Measurements from ENCODE around the gene RPL32. TPM values are rescaled to one million over a fixed set of nuclear protein-coding genes. Genes with fewer than 3 reads are reported as not detected.
A peak's percentile ranks its signal among the peaks of the same experiment; 100 is the strongest.

Gene RPL32
- total RNA-seq, 3 donors from 2014 or later (not counting 1 experiment from before 2014, with no cell fraction given): 1,034 to 1,328 (median 1,277) TPM

GRCh38 chr3:12839156-12839946 is 2.0 kb downstream of the RPL32 start:
- Histone ChIP-seq H3K4me1 (ENCODE audit: control insufficient read depth, insufficient read depth, low read length) (peaks cover 27% of the 10 kb centered on the region), H3K4me3 (ENCODE audit: low read length) (no peak overlapping the region), H3K36me3 (ENCODE audit: control insufficient read depth, insufficient read depth, low read length) (peaks cover 50% of the 10 kb centered on the region), H3K27me3 (ENCODE audit: control insufficient read depth, insufficient read depth, low read length) (no peaks in the 10 kb centered on the region), H3K9me3 (ENCODE audit: control insufficient read depth, insufficient read depth, low read length) (no peaks in the 10 kb centered on the region), H3K27ac (ENCODE audit: low read length) (no peak overlapping the region)
- H3K36me3 Mint-ChIP-seq: peaks cover 21% of the 10 kb centered on the region
- H3K27me3 Mint-ChIP-seq (ENCODE audit: low read depth in 2 of 2): no peaks in the 10 kb centered on the region
- DNase-seq: peak in 1 of 2 donors; percentile 23
- no peak for TF ChIP-seq CTCF (IDR thresholded peaks at IDR 0.05)
- H3K9me3 Mint-ChIP-seq: no peaks in the 10 kb centered on the region
- H3K4me1 Mint-ChIP-seq: peaks cover 49 to 53% of the 10 kb centered on the region in 2 donors
- intact Hi-C loops (cut with micrococcal nuclease): no loop called here
- H3K4me3 Mint-ChIP-seq: peak overlapping the region; percentile 64
- H3K27ac Mint-ChIP-seq: peak overlapping the region; percentile 97 to 99
- ATAC-seq: no peak
- 84% methylated on average over 10 of the region's 11 CpGs for WGBS (ENCODE audit: insufficient coverage)

DNA sequence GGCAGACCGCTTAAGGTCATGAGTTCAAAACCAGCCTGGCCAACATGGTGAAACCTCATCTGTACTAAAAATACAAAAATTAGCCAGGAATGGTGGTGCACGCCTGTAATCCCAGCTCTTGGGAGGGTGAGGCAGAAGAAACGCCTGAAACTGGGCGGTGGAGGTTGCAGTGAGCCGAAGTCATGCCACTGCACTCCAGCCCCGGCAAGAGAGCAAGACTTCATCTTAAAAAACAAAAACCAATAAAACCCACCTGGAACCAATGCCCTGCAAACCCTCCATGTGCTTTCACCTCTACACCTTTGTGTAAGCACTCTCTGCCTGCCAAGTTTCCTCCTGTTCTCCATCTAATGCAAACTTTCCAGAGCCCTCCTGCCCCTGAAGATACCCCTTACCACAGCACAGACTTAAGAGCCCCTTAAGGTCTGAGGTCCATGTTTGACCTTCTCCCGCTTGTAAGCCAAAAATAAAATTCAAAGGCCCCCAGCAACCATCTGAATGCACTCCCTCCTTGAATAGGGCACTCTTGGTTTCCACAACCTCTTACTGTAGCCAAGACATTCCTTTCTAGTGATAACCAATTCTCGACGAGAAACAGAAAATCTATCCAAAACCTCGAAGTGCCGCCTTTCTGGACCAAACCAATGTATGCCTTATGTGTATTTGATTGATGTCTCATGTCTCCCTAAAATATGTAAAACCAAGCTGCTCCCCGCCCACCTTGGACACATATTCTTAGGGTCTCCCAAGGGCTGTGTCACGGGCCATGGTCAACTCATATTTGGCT is 3.0 kb downstream of the RPL32 start:
- intact Hi-C loops (cut with micrococcal nuclease): no loop called here
- 91% methylated on average over 13 of the region's 13 CpGs for WGBS (ENCODE audit: insufficient coverage)
- no peak for TF ChIP-seq CTCF (IDR thresholded peaks at IDR 0.05)
- Histone ChIP-seq H3K27me3 (ENCODE audit: control insufficient read depth, insufficient read depth, low read length) (no peaks in the 10 kb centered on the region), H3K27ac (ENCODE audit: low read length) (no peak overlapping the region), H3K4me1 (ENCODE audit: control insufficient read depth, insufficient read depth, low read length) (peaks cover 27% of the 10 kb centered on the region), H3K36me3 (ENCODE audit: control insufficient read depth, insufficient read depth, low read length) (peaks cover 55% of the 10 kb centered on the region), H3K9me3 (ENCODE audit: control insufficient read depth, insufficient read depth, low read length) (no peaks in the 10 kb centered on the region), H3K4me3 (ENCODE audit: low read length) (no peak overlapping the region)
- DNase-seq: no peak
- Mint-ChIP-seq H3K9me3 (no peaks in the 10 kb centered on the region), H3K4me3 (peak overlapping the region; percentile 10), H3K36me3 (peaks cover 21% of the 10 kb centered on the region), H3K27me3 (ENCODE audit: low read depth in 2 of 2) (no peaks in the 10 kb centered on the region), H3K27ac (peak overlapping the region; percentile 97 to 99), H3K4me1 (peaks cover 49 to 53% of the 10 kb centered on the region in 2 donors)
- no peak for ATAC-seq

GRCh38 chr3:12837295-12837986 is 3.9 kb downstream of the RPL32 start:
- no peaks in the 10 kb centered on the region for H3K27me3 Mint-ChIP-seq (ENCODE audit: low read depth in 2 of 2)
- intact Hi-C loops (cut with micrococcal nuclease): no loop called here
- peaks cover 49 to 53% of the 10 kb centered on the region in 2 donors for H3K4me1 Mint-ChIP-seq
- DNase-seq: no peak
- H3K4me3 Mint-ChIP-seq: no peak overlapping the region
- peaks cover 61% of the 10 kb centered on the region for H3K36me3 ChIP-seq (ENCODE audit: control insufficient read depth, insufficient read depth, low read length)
- peak overlapping the region; percentile 7 to 72 for H3K27ac Mint-ChIP-seq
- no peak for TF ChIP-seq CTCF (IDR thresholded peaks at IDR 0.05)
- no peak for ATAC-seq
- H3K4me1 ChIP-seq (ENCODE audit: control insufficient read depth, insufficient read depth, low read length): peaks cover 27% of the 10 kb centered on the region
- H3K9me3 ChIP-seq (ENCODE audit: control insufficient read depth, insufficient read depth, low read length): no peaks in the 10 kb centered on the region
- peaks cover 21% of the 10 kb centered on the region for H3K36me3 Mint-ChIP-seq
- WGBS (ENCODE audit: insufficient coverage): 86% methylated on average over 4 of the region's 6 CpGs
- no peak overlapping the region for H3K27ac ChIP-seq (ENCODE audit: low read length)
- no peaks in the 10 kb centered on the region for H3K9me3 Mint-ChIP-seq
- H3K27me3 ChIP-seq (ENCODE audit: control insufficient read depth, insufficient read depth, low read length): no peaks in the 10 kb centered on the region
- no peak overlapping the region for H3K4me3 ChIP-seq (ENCODE audit: low read length)
